A549 (cell line): ENCODE measurements around the gene GPR137C. TPM values are rescaled to one million over a fixed set of nuclear protein-coding genes. Genes with fewer than 3 reads are reported as not detected.

Source experiments
- ATAC-seq, 2 experiments: fragments of 200-7000 bp in 1 of 2; fragments of >200 bp in 1 of 2; cut with Nextera tagmentation in 1 of 2; cut with Tn5 transposase in 1 of 2; 3 replicates each; pipeline versions ENCODE4 v1.8.0 to v1.9.1; 2018 to 2020; ENCODE audit warnings: mild to moderate bottlenecking in 1 of 2, moderate library complexity in 1 of 2
- CTCF ChIA-PET: fragments of 300-600 bp; sonication (Branson Sonifier 250); formaldehyde crosslinking; extraction: SDS; loops from one replicate; lab custom pipeline; 2021; ENCODE audit warnings: antibody characterized with exemption, inconsistent platforms; lab: Yijun Ruan, JAX
- POLR2A ChIA-PET: fragments of 350-600 bp; formaldehyde crosslinking; extraction: SDS; loops from one replicate; lab custom pipeline; 2021; ENCODE audit warnings: antibody characterized with exemption, inconsistent platforms; lab: Yijun Ruan, JAX
- DNase-seq, 2 experiments: peaks; one replicate each; pipeline versions ENCODE4 v3.0.0 to v3.0.0-alpha.2; 2011 to 2016; ENCODE audit warnings: low read depth in 1 of 2, low spot score in 1 of 2
- FAIRE-seq: peaks from 2 replicates; lab custom pipeline; 2011; peaks lifted over from hg19 to GRCh38; lab: Jason Lieb, UNC
- H3K27ac ChIP-seq, 2 experiments: fragments of >200 bp; sonication (Bioruptor Twin); formaldehyde crosslinking; 3 replicates each; pipeline ENCODE4 v1.5.1; 2016 to 2017
- H3K4me1 ChIP-seq: fragments of >200 bp; sonication (Bioruptor Twin); formaldehyde crosslinking; 3 replicates; pipeline ENCODE4 v1.6.1; 2016
- H3K4me2 ChIP-seq: fragments of >200 bp; sonication (Bioruptor Twin); formaldehyde crosslinking; 3 replicates; pipeline ENCODE4 v1.6.1; 2016
- H3K4me3 ChIP-seq: fragments of >200 bp; sonication (Bioruptor Twin); formaldehyde crosslinking; 3 replicates; pipeline ENCODE4 v1.5.1; 2016
- H3K9me3 ChIP-seq: fragments of >200 bp; sonication (Bioruptor Twin); formaldehyde crosslinking; 3 replicates; pipeline ENCODE4 v1.6.1; 2016
- CBX2 ChIP-seq: fragments of 200-600 bp; sonication (generic); IDR thresholded peaks from 2 replicates; pipeline ENCODE4 v1.6.1; 2016; ENCODE audit warnings: low read depth, mild to moderate bottlenecking, borderline replicate concordance
- CEBPB ChIP-seq, 2 experiments: fragments of >200 bp in 1 of 2; sonication (Bioruptor Twin) in 1 of 2; formaldehyde crosslinking in 1 of 2; IDR thresholded peaks; 2 replicates each; pipeline ENCODE4 v1.6.1; 2012 to 2016
- EHF ChIP-seq: fragments of 250-450 bp; sonication (Bioruptor Pico); IDR thresholded peaks from 2 replicates; pipeline ENCODE4 v1.5.0; 2020; ENCODE audit warnings: mild to moderate bottlenecking
- ESRRA ChIP-seq: fragments of 150-350 bp; IDR thresholded peaks from 2 replicates; pipeline ENCODE4 v1.6.1; 2014; ENCODE audit warnings: mild to moderate bottlenecking, low read length, borderline replicate concordance
- FOSB ChIP-seq: fragments of 250-450 bp; sonication (Bioruptor Pico); IDR thresholded peaks from 2 replicates; pipeline ENCODE4 v1.5.0; 2020; ENCODE audit warnings: mild to moderate bottlenecking, moderate library complexity
- HDAC2 ChIP-seq: fragments of 200-600 bp; sonication (generic); IDR thresholded peaks from 2 replicates; pipeline ENCODE4 v1.6.1; 2016
- HEYL ChIP-seq: fragments of 250-450 bp; sonication (Bioruptor Pico); IDR thresholded peaks from 2 replicates; pipeline ENCODE4 v1.8.0; 2021; ENCODE audit warnings: mild to moderate bottlenecking, moderate library complexity
- HOXB5 ChIP-seq: fragments of 250-450 bp; sonication (Bioruptor Pico); IDR thresholded peaks from 2 replicates; pipeline ENCODE4 v1.5.0; 2020; ENCODE audit warnings: mild to moderate bottlenecking, moderate library complexity
- JUN ChIP-seq, 2 experiments: fragments of >200 bp; sonication (Bioruptor Twin); formaldehyde crosslinking; IDR thresholded peaks; 2 replicates in 1 of 2; 3 replicates in 1 of 2; pipeline ENCODE4 v1.6.1; 2016 to 2017
- MYC ChIP-seq: IDR thresholded peaks from 2 replicates; pipeline ENCODE4 v1.6.1; 2012; ENCODE audit warnings: mild to moderate bottlenecking, inconsistent platforms, low read length, improper control_type of control experiment, borderline replicate concordance
- NFE2L2 ChIP-seq: fragments of 150-350 bp; conservative IDR thresholded peaks from 2 replicates; pipeline ENCODE4 v1.6.1; 2014; ENCODE audit warnings: low read length
- NR3C1 ChIP-seq: fragments of >200 bp; sonication (Bioruptor Twin); formaldehyde crosslinking; IDR thresholded peaks from 3 replicates; pipeline ENCODE4 v1.6.1; 2017
- PHF8 ChIP-seq: fragments of 200-600 bp; sonication (generic); IDR thresholded peaks from 2 replicates; pipeline ENCODE4 v1.6.1; 2016; ENCODE audit warnings: low read depth, mild to moderate bottlenecking, antibody characterized with exemption, moderate library complexity, borderline replicate concordance
- RNF2 ChIP-seq: fragments of 200-600 bp; sonication (generic); IDR thresholded peaks from 2 replicates; pipeline ENCODE4 v1.6.1; 2016; ENCODE audit warnings: low read depth, mild to moderate bottlenecking, antibody characterized with exemption, moderate library complexity, borderline replicate concordance
- SREBF2 ChIP-seq: fragments of 450-650 bp; IDR thresholded peaks from 2 replicates; pipeline ENCODE4 v1.6.1; 2014; ENCODE audit warnings: mild to moderate bottlenecking, moderate library complexity
- TFCP2L1 ChIP-seq: fragments of 250-450 bp; sonication (Bioruptor Pico); IDR thresholded peaks from 2 replicates; pipeline ENCODE4 v1.5.0; 2021; ENCODE audit warnings: mild to moderate bottlenecking
- ZNF302 ChIP-seq: fragments of 250-450 bp; sonication (Bioruptor Pico); IDR thresholded peaks from 2 replicates; pipeline ENCODE4 v1.9.0; 2021; ENCODE audit warnings: inconsistent platforms, mild to moderate bottlenecking, moderate library complexity
- ZSCAN20 ChIP-seq: fragments of 250-450 bp; sonication (Bioruptor Pico); IDR thresholded peaks from 2 replicates; pipeline ENCODE4 v1.8.0; 2022; ENCODE audit warnings: mild to moderate bottlenecking, moderate library complexity
- WGBS: methylation state at CpG from one replicate; pipeline ENCODE4 v1.1.6; 2017; ENCODE audit errors: missing lambda C conversion rate; 5-methylcytosine and 5-hydroxymethylcytosine counted together
- polyA plus RNA-seq, 4 experiments: library from polyadenylated mRNA; depleted of rRNA in 3 of 4; stranded (reverse); fragments of >200 nt; fragmentation: RNase III in 1 of 4; extraction: RNeasy Plus Mini Kit Qiagen cat#74134 plus additional on column Dnase treatment in 1 of 4; gene quantifications; 2 replicates in 3 of 4; 3 replicates in 1 of 4; pipeline ENCODE4 v1.2.3, GENCODE V29; 2011 to 2017
- TF ChIP-seq, protein P1 (sequence below): IDR thresholded peaks from 2 replicates; pipeline ENCODE4 v1.6.1; 2012
- TF ChIP-seq, protein P2 (sequence below): fragments of 250-450 bp; sonication (Bioruptor Pico); IDR thresholded peaks from 2 replicates; pipeline ENCODE4 v1.5.0; 2020; ENCODE audit warnings: low read depth, mild to moderate bottlenecking, moderate library complexity
- TF ChIP-seq, protein P3 (sequence below): IDR thresholded peaks from 2 replicates; pipeline ENCODE4 v1.6.1; 2012; ENCODE audit warnings: low read depth, borderline replicate concordance
- TF ChIP-seq, protein P4 (sequence below): fragments of >200 bp; sonication (Bioruptor Twin); formaldehyde crosslinking; IDR thresholded peaks from 3 replicates; pipeline ENCODE4 v1.5.1; 2016
- TF ChIP-seq, protein P5 (sequence below): IDR thresholded peaks from 2 replicates; pipeline ENCODE4 v1.6.1; 2012

GPR137C gene
- polyA plus RNA-seq, 2 of the 4 experiments (the other 2 are of a cell fraction), result 0.21 to 0.27 TPM

DNA sequence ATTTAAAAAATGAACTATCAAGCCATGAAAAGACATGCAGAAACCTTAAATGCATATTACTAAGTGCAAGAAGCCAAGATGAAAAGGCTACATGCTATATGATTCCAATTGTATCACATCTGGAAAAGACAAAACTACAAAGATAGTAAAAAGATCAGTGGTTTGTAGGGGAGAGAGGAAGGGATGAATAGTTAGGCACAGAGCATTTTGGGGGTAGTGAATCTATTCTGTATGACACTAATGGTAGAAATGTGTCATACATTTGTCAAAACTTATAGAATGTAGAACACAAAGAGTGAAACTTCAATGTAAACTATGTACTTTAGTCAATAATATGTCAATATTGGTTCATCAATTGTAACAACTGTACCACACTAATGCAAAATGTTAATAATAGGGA, 21.2 kb upstream of the GPR137C start:
- POLR2A ChIA-PET, result no interaction called here
- FAIRE-seq (no peak), DNase-seq (no peak), ATAC-seq (no peak)
- Histone ChIP-seq H3K9me3 (no peaks in the 10 kb centered on the region), H3K4me1 (no peaks in the 10 kb centered on the region), H3K4me2 (no peak overlapping the region), H3K27ac (no peak overlapping the region), H3K4me3 (no peak overlapping the region)
- CTCF ChIA-PET, result no interaction called here
- no peak for TF ChIP-seq NFE2L2
- no peak for TF ChIP-seq CEBPB (IDR thresholded peaks at IDR 0.05)
- no peak for TF ChIP-seq ESRRA
- TF ChIP-seq NR3C1, result no peak
- TF ChIP-seq ZSCAN20 (CRISPR knock-in tag), result no peak
- no peak for TF ChIP-seq TFCP2L1
- TF ChIP-seq HEYL (CRISPR knock-in tag), result no peak
- TF ChIP-seq, protein P1, sequence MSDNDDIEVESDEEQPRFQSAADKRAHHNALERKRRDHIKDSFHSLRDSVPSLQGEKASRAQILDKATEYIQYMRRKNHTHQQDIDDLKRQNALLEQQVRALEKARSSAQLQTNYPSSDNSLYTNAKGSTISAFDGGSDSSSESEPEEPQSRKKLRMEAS, result no peak
- TF ChIP-seq, protein P2, sequence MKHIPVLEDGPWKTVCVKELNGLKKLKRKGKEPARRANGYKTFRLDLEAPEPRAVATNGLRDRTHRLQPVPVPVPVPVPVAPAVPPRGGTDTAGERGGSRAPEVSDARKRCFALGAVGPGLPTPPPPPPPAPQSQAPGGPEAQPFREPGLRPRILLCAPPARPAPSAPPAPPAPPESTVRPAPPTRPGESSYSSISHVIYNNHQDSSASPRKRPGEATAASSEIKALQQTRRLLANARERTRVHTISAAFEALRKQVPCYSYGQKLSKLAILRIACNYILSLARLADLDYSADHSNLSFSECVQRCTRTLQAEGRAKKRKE (CRISPR knock-in tag), result no peak
- TF ChIP-seq SREBF2, result no peak
- TF ChIP-seq, protein P3, sequence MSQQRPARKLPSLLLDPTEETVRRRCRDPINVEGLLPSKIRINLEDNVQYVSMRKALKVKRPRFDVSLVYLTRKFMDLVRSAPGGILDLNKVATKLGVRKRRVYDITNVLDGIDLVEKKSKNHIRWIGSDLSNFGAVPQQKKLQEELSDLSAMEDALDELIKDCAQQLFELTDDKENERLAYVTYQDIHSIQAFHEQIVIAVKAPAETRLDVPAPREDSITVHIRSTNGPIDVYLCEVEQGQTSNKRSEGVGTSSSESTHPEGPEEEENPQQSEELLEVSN, result no peak
- TF ChIP-seq RNF2, result no peak
- no peak for TF ChIP-seq CBX2
- no peak for TF ChIP-seq MYC
- TF ChIP-seq JUN (IDR thresholded peaks at IDR 0.05), result no peak
- TF ChIP-seq, protein P4, sequence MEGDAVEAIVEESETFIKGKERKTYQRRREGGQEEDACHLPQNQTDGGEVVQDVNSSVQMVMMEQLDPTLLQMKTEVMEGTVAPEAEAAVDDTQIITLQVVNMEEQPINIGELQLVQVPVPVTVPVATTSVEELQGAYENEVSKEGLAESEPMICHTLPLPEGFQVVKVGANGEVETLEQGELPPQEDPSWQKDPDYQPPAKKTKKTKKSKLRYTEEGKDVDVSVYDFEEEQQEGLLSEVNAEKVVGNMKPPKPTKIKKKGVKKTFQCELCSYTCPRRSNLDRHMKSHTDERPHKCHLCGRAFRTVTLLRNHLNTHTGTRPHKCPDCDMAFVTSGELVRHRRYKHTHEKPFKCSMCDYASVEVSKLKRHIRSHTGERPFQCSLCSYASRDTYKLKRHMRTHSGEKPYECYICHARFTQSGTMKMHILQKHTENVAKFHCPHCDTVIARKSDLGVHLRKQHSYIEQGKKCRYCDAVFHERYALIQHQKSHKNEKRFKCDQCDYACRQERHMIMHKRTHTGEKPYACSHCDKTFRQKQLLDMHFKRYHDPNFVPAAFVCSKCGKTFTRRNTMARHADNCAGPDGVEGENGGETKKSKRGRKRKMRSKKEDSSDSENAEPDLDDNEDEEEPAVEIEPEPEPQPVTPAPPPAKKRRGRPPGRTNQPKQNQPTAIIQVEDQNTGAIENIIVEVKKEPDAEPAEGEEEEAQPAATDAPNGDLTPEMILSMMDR, result no peak
- no peak for TF ChIP-seq EHF (CRISPR knock-in tag)
- no peak for TF ChIP-seq PHF8
- TF ChIP-seq, protein P5, sequence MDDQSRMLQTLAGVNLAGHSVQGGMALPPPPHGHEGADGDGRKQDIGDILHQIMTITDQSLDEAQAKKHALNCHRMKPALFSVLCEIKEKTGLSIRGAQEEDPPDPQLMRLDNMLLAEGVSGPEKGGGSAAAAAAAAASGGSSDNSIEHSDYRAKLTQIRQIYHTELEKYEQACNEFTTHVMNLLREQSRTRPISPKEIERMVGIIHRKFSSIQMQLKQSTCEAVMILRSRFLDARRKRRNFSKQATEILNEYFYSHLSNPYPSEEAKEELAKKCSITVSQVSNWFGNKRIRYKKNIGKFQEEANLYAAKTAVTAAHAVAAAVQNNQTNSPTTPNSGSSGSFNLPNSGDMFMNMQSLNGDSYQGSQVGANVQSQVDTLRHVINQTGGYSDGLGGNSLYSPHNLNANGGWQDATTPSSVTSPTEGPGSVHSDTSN, result no peak

DNA sequence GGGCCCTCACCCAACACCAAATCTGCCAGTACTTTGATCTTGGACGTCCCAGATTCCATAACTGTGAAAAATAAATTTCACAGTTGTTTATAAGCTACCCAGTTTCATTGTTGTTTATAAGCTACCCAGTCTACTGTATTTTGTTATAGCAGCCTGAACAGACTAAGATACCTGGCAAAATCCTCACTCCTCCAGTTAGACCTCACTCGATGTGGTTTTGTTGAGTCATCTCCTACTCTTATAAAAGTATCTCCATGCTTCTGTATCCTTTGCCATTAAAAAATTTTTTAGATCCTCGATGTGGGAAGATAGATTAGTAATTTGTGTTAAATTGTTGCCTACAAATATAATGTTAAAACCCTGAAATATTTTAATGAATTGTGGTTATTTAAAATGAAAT, 16.4 kb upstream of the GPR137C start:
- DNase-seq (no peak), ATAC-seq (no peak), FAIRE-seq (no peak)
- no peak for TF ChIP-seq HOXB5 (CRISPR knock-in tag)
- no peak for TF ChIP-seq FOSB (CRISPR knock-in tag)
- TF ChIP-seq HDAC2, result no peak
- no peak for TF ChIP-seq ZNF302 (CRISPR knock-in tag)
- Histone ChIP-seq H3K4me1 (no peaks in the 10 kb centered on the region), H3K4me3 (no peak overlapping the region), H3K9me3 (no peaks in the 10 kb centered on the region), H3K27ac (no peak overlapping the region), H3K4me2 (no peak overlapping the region)
- 50% methylated on average over 3 of the region's 3 CpGs for WGBS
- ChIA-PET POLR2A (interaction anchor here (0.6 kb wide), 1 partner anchor 16 kb away, joined by 3 read pairs; the partner anchor contains the start of genes GPR137C and TXNDC16), CTCF (interaction anchor here (1.0 to 2.3 kb wide), 3 partner anchors 10 to 47 kb away, joined by 3 to 8 read pairs (median 6); partner anchors contain the start of genes GPR137C and TXNDC16)
